HEK293 (cell line): Measurements from ENCODE around the gene BCKDHA.

Experiments
- BCL11B ChIP-seq: fragments of 450-650 bp; formaldehyde crosslinking; IDR thresholded peaks from 2 replicates; pipeline ENCODE4 v1.5.1; 2016; ENCODE audit warnings: low read depth, missing biosample characterization, missing genetic modification characterization
- BCL6B ChIP-seq: fragments of 450-650 bp; formaldehyde crosslinking; IDR thresholded peaks from 2 replicates; pipeline ENCODE4 v1.5.1; 2017; ENCODE audit warnings: missing biosample characterization, missing genetic modification characterization
- ELK4 ChIP-seq: IDR thresholded peaks from 2 replicates; pipeline ENCODE4 v1.6.1; 2011; ENCODE audit warnings: mild to moderate bottlenecking, low read depth, low read length, borderline replicate concordance
- GLI2 ChIP-seq: fragments of 450-650 bp; formaldehyde crosslinking; IDR thresholded peaks from 2 replicates; pipeline ENCODE4; 2017; ENCODE audit warnings: missing biosample characterization, missing genetic modification characterization, low read depth, borderline replicate concordance
- KLF7 ChIP-seq: fragments of 450-650 bp; formaldehyde crosslinking; IDR thresholded peaks from 2 replicates; pipeline ENCODE4 v1.5.1; 2016; ENCODE audit warnings: missing biosample characterization, missing genetic modification characterization, borderline replicate concordance
- MYNN ChIP-seq: fragments of 450-650 bp; formaldehyde crosslinking; IDR thresholded peaks from 2 replicates; pipeline ENCODE4 v1.5.1; 2016; ENCODE audit warnings: missing biosample characterization, missing genetic modification characterization, borderline replicate concordance
- SP2 ChIP-seq: fragments of 450-650 bp; formaldehyde crosslinking; IDR thresholded peaks from 2 replicates; pipeline ENCODE4 v1.5.1; 2016; ENCODE audit warnings: missing biosample characterization, missing genetic modification characterization
- YY2 ChIP-seq: fragments of 450-650 bp; formaldehyde crosslinking; IDR thresholded peaks from 2 replicates; pipeline ENCODE4 v1.5.1; 2016; ENCODE audit warnings: missing biosample characterization, missing genetic modification characterization
- ZBTB20 ChIP-seq: fragments of 450-650 bp; formaldehyde crosslinking; IDR thresholded peaks from 2 replicates; pipeline ENCODE4 v1.5.1; 2016; ENCODE audit warnings: missing biosample characterization, missing genetic modification characterization
- ZBTB44 ChIP-seq: fragments of 450-650 bp; IDR thresholded peaks from 2 replicates; pipeline ENCODE4 v1.5.1; 2018; ENCODE audit warnings: missing biosample characterization, mild to moderate bottlenecking, missing genetic modification characterization
- ZBTB7A ChIP-seq: fragments of 450-650 bp; formaldehyde crosslinking; IDR thresholded peaks from 2 replicates; pipeline ENCODE4 v1.5.1; 2016; ENCODE audit warnings: low read depth, missing biosample characterization, missing genetic modification characterization
- ZFP37 ChIP-seq: fragments of 450-650 bp; formaldehyde crosslinking; IDR thresholded peaks from 2 replicates; pipeline ENCODE4 v1.5.1; 2016; ENCODE audit warnings: missing biosample characterization, missing genetic modification characterization
- ZNF121 ChIP-seq: fragments of 450-650 bp; formaldehyde crosslinking; IDR thresholded peaks from 2 replicates; pipeline ENCODE4 v1.5.1; 2016; ENCODE audit warnings: missing biosample characterization, missing genetic modification characterization
- ZNF133 ChIP-seq: fragments of 450-650 bp; formaldehyde crosslinking; IDR thresholded peaks from 2 replicates; pipeline ENCODE4 v1.5.1; 2016; ENCODE audit warnings: missing biosample characterization, missing genetic modification characterization
- ZNF202 ChIP-seq: fragments of 450-650 bp; formaldehyde crosslinking; IDR thresholded peaks from 2 replicates; pipeline ENCODE4 v1.5.1; 2016; ENCODE audit warnings: missing biosample characterization, missing genetic modification characterization, borderline replicate concordance
- ZNF335 ChIP-seq: fragments of 450-650 bp; formaldehyde crosslinking; conservative IDR thresholded peaks from 2 replicates; pipeline ENCODE4 v1.5.1; 2016; ENCODE audit warnings: missing biosample characterization, missing genetic modification characterization
- ZNF394 ChIP-seq: fragments of 450-650 bp; formaldehyde crosslinking; IDR thresholded peaks from 2 replicates; pipeline ENCODE4 v1.5.1; 2016; ENCODE audit warnings: missing biosample characterization, missing genetic modification characterization, mild to moderate bottlenecking, moderate library complexity, borderline replicate concordance
- ZNF449 ChIP-seq: fragments of 450-650 bp; formaldehyde crosslinking; IDR thresholded peaks from 2 replicates; pipeline ENCODE4 v1.5.1; 2017; ENCODE audit warnings: missing biosample characterization, mild to moderate bottlenecking, missing genetic modification characterization, moderate library complexity
- ZNF518A ChIP-seq: fragments of 450-650 bp; formaldehyde crosslinking; conservative IDR thresholded peaks from 2 replicates; pipeline ENCODE4 v1.5.1; 2016; ENCODE audit warnings: low read depth, missing biosample characterization, missing genetic modification characterization
- ZNF555 ChIP-seq: fragments of 450-650 bp; formaldehyde crosslinking; conservative IDR thresholded peaks from 2 replicates; pipeline ENCODE4 v1.5.1; 2017; ENCODE audit warnings: missing biosample characterization, mild to moderate bottlenecking, missing genetic modification characterization, inconsistent platforms
- ZNF561 ChIP-seq: fragments of 450-650 bp; IDR thresholded peaks from 2 replicates; pipeline ENCODE4 v1.5.1; 2018; ENCODE audit warnings: missing biosample characterization, missing genetic modification characterization, borderline replicate concordance
- ZNF701 ChIP-seq: fragments of 450-650 bp; formaldehyde crosslinking; IDR thresholded peaks from 2 replicates; pipeline ENCODE4 v1.5.1; 2016; ENCODE audit warnings: missing biosample characterization, missing genetic modification characterization
- ZNF704 ChIP-seq: fragments of 450-650 bp; formaldehyde crosslinking; IDR thresholded peaks from 2 replicates; pipeline ENCODE4 v1.5.1; 2016; ENCODE audit warnings: missing biosample characterization, missing genetic modification characterization
- ZNF76 ChIP-seq: fragments of 450-650 bp; formaldehyde crosslinking; IDR thresholded peaks from 2 replicates; pipeline ENCODE4; 2016; ENCODE audit warnings: low read depth, missing biosample characterization, missing genetic modification characterization, borderline replicate concordance
- ZSCAN23 ChIP-seq: fragments of 450-650 bp; formaldehyde crosslinking; IDR thresholded peaks from 2 replicates; pipeline ENCODE4 v1.5.1; 2016; ENCODE audit warnings: missing biosample characterization, missing genetic modification characterization

BCKDHA gene

GRCh38 chr19:41352609-41353465 is 44.8 kb upstream of the BCKDHA start (continued):
- no peak for TF ChIP-seq ZNF449 (tag by site-specific recombination)
- no peak for TF ChIP-seq ZNF555 (tag by site-specific recombination)
- TF ChIP-seq ZNF704 (tag by site-specific recombination), result no peak
- no peak for TF ChIP-seq MYNN (tag by site-specific recombination)
- peak; percentile 51; the same call in 1 of the 2 replicates for TF ChIP-seq ZBTB20 (tag by site-specific recombination)
- peak; percentile 27; the same call in 1 of the 2 replicates for TF ChIP-seq ZNF76 (tag by site-specific recombination)
- no peak for TF ChIP-seq ZNF202 (tag by site-specific recombination)
- no peak for TF ChIP-seq ZSCAN23 (tag by site-specific recombination)
- TF ChIP-seq BCL6B (tag by site-specific recombination), result no peak
- TF ChIP-seq ZNF121, result no peak
- TF ChIP-seq ZFP37 (tag by site-specific recombination), result 0 out of 2 replicates have a peak, but pooled peaks have one; percentile 72
- TF ChIP-seq ZBTB7A (tag by site-specific recombination), result no peak
- TF ChIP-seq ZNF561 (tag by site-specific recombination), result 0 out of 2 replicates have a peak, but pooled peaks have one; percentile 20
- peak; percentile 35; the same call in 1 of the 2 replicates for TF ChIP-seq ZNF394 (tag by site-specific recombination)
- TF ChIP-seq SP2, result peak; percentile 66
- TF ChIP-seq ZNF133 (tag by site-specific recombination), result no peak
- peak; percentile 50; the same call in 1 of the 2 replicates for TF ChIP-seq YY2 (tag by site-specific recombination)
- TF ChIP-seq ZNF701, result no peak
- no peak for TF ChIP-seq GLI2 (tag by site-specific recombination)
- peak; percentile 99 for TF ChIP-seq ZNF335 (tag by site-specific recombination)
- no peak for TF ChIP-seq ELK4
- TF ChIP-seq BCL11B (tag by site-specific recombination), result no peak
- no peak for TF ChIP-seq ZNF518A (tag by site-specific recombination)
- TF ChIP-seq ZBTB44 (tag by site-specific recombination), result no peak
- no peak for TF ChIP-seq KLF7 (tag by site-specific recombination)
